ENCODE results near the gene ERC2.

- TF ChIP-seq CTCF (conservative IDR thresholded peaks at IDR 0.05 in 1 of 2, IDR thresholded peaks at IDR 0.05 in 1 of 2; ENCODE audit: low read depth in 1 of 2, low read length in 2 of 2) (no peak), EZH2 (IDR thresholded peaks at IDR 0.05; ENCODE audit: low read length, missing control alignments) (no peak)
These were observed 898.0 kb downstream of the ERC2 start for GRCh38 chr3:55570271-55570711.

All from fibroblast of lung (primary cell).